SJSA1 (cell line): ENCODE data around the gene SNTG2. TPM values are rescaled to one million over a fixed set of nuclear protein-coding genes. Genes with fewer than 3 reads are reported as not detected.

ENCODE experiments used
- DNase-seq, 2 experiments: peaks; one replicate each; pipeline ENCODE4 v3.0.0-alpha.2; 2015 to 2020; ENCODE audit warnings: low spot score in 2 of 2, low read depth in 1 of 2
- H3K27ac ChIP-seq: fragments of 250-450 bp; sonication (Bioruptor Pico); 2 replicates; pipeline ENCODE4 v1.5.1; 2020; ENCODE audit warnings: mild to moderate bottlenecking, moderate library complexity
- H3K27me3 ChIP-seq: fragments of 250-450 bp; sonication (Bioruptor Pico); replicated peaks from 2 replicates; pipeline ENCODE4 v1.5.1; 2020; ENCODE audit warnings: mild to moderate bottlenecking, moderate library complexity
- H3K36me3 ChIP-seq: fragments of 250-450 bp; sonication (Bioruptor Pico); 2 replicates; pipeline ENCODE4 v1.5.1; 2020; ENCODE audit warnings: mild to moderate bottlenecking
- H3K4me1 ChIP-seq: fragments of 250-450 bp; sonication (Bioruptor Pico); replicated peaks from 2 replicates; pipeline ENCODE4 v1.6.1; 2021; ENCODE audit warnings: mild to moderate bottlenecking
- H3K4me3 ChIP-seq: fragments of 250-450 bp; sonication (Bioruptor Pico); 2 replicates; pipeline ENCODE4 v1.5.1; 2020; ENCODE audit warnings: mild to moderate bottlenecking
- H3K9me3 ChIP-seq: fragments of 250-450 bp; sonication (Bioruptor Pico); replicated peaks from 2 replicates; pipeline ENCODE4 v1.5.1; 2020; ENCODE audit warnings: mild to moderate bottlenecking
- total RNA-seq: library from RNA; depleted of rRNA; stranded (reverse); fragments of >200 nt; shearing (Covaris generic); gene quantifications from 2 replicates; pipeline ENCODE4 v1.2.3, GENCODE V29; 2014

The SNTG2 gene
- total RNA-seq, 1 experiment from 2014 or later: 8.7 TPM

- DNase-seq: no peak
- H3K36me3 ChIP-seq: no peaks in the 10 kb centered on the region; the same call in 1 of the 2 replicates
- no peaks in the 10 kb centered on the region for H3K27me3 ChIP-seq
- H3K4me3 ChIP-seq: no peak overlapping the region
- H3K4me1 ChIP-seq: peaks cover 10% of the 10 kb centered on the region
- no peak overlapping the region for H3K27ac ChIP-seq
- H3K9me3 ChIP-seq: peaks cover 5% of the 10 kb centered on the region
These were observed 94.5 kb downstream of the SNTG2 start for GRCh38 chr2:1045109-1045508.

DNA sequence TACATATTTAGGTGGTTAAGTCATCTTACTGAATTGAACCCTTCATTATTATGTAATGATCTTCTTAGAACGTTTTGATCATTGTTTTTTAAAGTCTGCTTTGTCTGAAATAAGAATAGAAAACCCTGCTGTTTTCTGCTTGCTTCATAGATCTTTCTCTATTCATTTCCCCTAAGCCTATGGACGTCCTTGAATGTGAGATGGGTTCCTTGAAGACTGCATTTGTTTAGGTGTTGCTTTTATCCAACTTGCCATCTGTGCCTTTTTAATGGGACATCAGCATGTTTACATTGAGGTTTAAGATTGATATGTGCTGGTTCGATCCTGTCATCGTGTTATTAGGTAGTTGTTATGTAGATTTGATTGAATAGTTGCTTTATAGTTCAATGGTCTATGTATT lies 95.4 kb downstream of the SNTG2 start:
- Histone ChIP-seq H3K4me3 (no peak overlapping the region), H3K36me3 (no peaks in the 10 kb centered on the region; the same call in 1 of the 2 replicates), H3K27ac (no peak overlapping the region), H3K27me3 (no peaks in the 10 kb centered on the region), H3K4me1 (peaks cover 10% of the 10 kb centered on the region), H3K9me3 (peaks cover 5% of the 10 kb centered on the region)
- DNase-seq: no peak

- Histone ChIP-seq H3K9me3 (peaks cover 5% of the 10 kb centered on the region), H3K4me1 (peaks cover 18% of the 10 kb centered on the region), H3K4me3 (no peak overlapping the region), H3K27me3 (no peaks in the 10 kb centered on the region), H3K36me3 (no peaks in the 10 kb centered on the region; the same call in 1 of the 2 replicates), H3K27ac (no peak overlapping the region)
- DNase-seq: no peak
These were observed 96.8 kb downstream of the SNTG2 start for GRCh38 chr2:1047485-1047884.

GRCh38 chr2:1049691-1050090 lies 99.0 kb downstream of the SNTG2 start:
- peaks cover 5% of the 10 kb centered on the region for H3K9me3 ChIP-seq
- H3K27ac ChIP-seq: no peak overlapping the region
- H3K4me1 ChIP-seq: peaks cover 39% of the 10 kb centered on the region
- H3K4me3 ChIP-seq: no peak overlapping the region
- no peaks in the 10 kb centered on the region; the same call in 1 of the 2 replicates for H3K36me3 ChIP-seq
- peak in 1 of 2 experiments; percentile 21 for DNase-seq
- H3K27me3 ChIP-seq: no peaks in the 10 kb centered on the region

GRCh38 chr2:1051075-1051474 lies 100.4 kb downstream of the SNTG2 start:
- Histone ChIP-seq H3K36me3 (no peaks in the 10 kb centered on the region; the same call in none of the 2 replicates), H3K9me3 (peaks cover 5% of the 10 kb centered on the region), H3K4me3 (no peak overlapping the region), H3K27ac (no peak overlapping the region), H3K27me3 (no peaks in the 10 kb centered on the region), H3K4me1 (peaks cover 52% of the 10 kb centered on the region)
- no peak for DNase-seq

GRCh38 chr2:1052771-1053191 lies 102.1 kb downstream of the SNTG2 start:
- H3K27ac ChIP-seq: peak overlapping the region; percentile 34
- peaks cover 52% of the 10 kb centered on the region for H3K4me1 ChIP-seq
- H3K27me3 ChIP-seq: no peaks in the 10 kb centered on the region
- no peaks in the 10 kb centered on the region; the same call in 1 of the 2 replicates for H3K36me3 ChIP-seq
- no peak overlapping the region for H3K4me3 ChIP-seq
- H3K9me3 ChIP-seq: peaks cover 3% of the 10 kb centered on the region; the same call in 1 of the 2 replicates
- DNase-seq: peak in 1 of 2 experiments; percentile 42

DNA sequence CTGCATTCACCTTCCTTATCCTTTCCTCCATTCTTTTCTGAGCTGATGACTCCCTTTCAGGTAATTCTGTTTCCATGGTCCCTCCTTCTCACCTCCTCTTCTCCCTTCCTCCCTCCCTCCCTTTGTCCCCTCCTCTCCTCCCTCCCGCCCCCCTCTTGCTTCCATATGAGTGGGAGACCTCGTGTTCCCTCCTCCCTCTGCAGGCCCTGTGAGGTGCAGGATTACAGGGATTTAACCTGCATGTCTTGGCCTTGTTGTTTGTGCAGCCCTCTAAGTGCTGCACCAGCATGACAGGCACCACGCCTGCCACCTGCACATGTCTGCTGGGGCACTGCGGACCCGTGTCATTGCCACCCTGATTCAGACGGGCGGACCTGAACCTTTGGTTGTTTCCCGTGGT lies 103.1 kb downstream of the SNTG2 start:
- Histone ChIP-seq H3K27ac (no peak overlapping the region), H3K4me1 (peaks cover 52% of the 10 kb centered on the region), H3K27me3 (no peaks in the 10 kb centered on the region), H3K36me3 (no peaks in the 10 kb centered on the region; the same call in 1 of the 2 replicates), H3K4me3 (no peak overlapping the region), H3K9me3 (no peaks in the 10 kb centered on the region)
- no peak for DNase-seq

GRCh38 chr2:1054399-1054798 lies 103.8 kb downstream of the SNTG2 start:
- no peaks in the 10 kb centered on the region for H3K9me3 ChIP-seq
- H3K4me1 ChIP-seq: peaks cover 49% of the 10 kb centered on the region
- no peaks in the 10 kb centered on the region for H3K27me3 ChIP-seq
- H3K27ac ChIP-seq: peak overlapping the region; percentile 88
- no peaks in the 10 kb centered on the region; the same call in 1 of the 2 replicates for H3K36me3 ChIP-seq
- H3K4me3 ChIP-seq: no peak overlapping the region
- no peak for DNase-seq

GRCh38 chr2:1055014-1055595 lies 104.5 kb downstream of the SNTG2 start:
- Histone ChIP-seq H3K4me1 (peaks cover 42% of the 10 kb centered on the region), H3K36me3 (no peaks in the 10 kb centered on the region; the same call in 1 of the 2 replicates), H3K9me3 (no peaks in the 10 kb centered on the region), H3K27me3 (no peaks in the 10 kb centered on the region), H3K27ac (peak overlapping the region; percentile 88), H3K4me3 (no peak overlapping the region)
- peak; percentile 75 to 79 for DNase-seq

DNA sequence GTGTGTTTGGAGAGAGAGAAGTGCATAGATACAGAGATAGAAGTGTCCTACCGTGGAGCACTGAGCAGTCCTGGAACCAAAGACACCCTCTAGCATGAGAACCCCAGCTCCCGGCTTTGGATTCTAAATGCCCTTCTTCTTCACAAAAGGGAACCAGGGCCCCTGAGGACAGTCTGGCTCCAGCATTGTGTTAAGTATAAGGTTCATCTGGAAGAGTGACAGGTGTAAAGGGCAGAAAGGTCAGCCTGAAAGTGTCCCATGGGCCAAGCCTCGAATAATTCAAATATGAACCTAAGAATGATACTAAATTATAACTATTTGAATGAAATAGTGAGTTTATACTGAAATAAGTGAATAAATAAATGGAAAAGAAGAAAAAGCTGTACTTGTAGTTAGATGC lies 109.7 kb downstream of the SNTG2 start:
- Histone ChIP-seq H3K4me1 (peaks cover 6% of the 10 kb centered on the region), H3K9me3 (no peaks in the 10 kb centered on the region), H3K27me3 (no peaks in the 10 kb centered on the region), H3K36me3 (no peaks in the 10 kb centered on the region; the same call in 1 of the 2 replicates), H3K4me3 (no peak overlapping the region), H3K27ac (no peak overlapping the region)
- no peak for DNase-seq

GRCh38 chr2:1060987-1061386 lies 110.3 kb downstream of the SNTG2 start:
- Histone ChIP-seq H3K4me3 (no peak overlapping the region), H3K27ac (no peak overlapping the region), H3K4me1 (peaks cover under 1% of the 10 kb centered on the region), H3K27me3 (no peaks in the 10 kb centered on the region), H3K36me3 (no peaks in the 10 kb centered on the region), H3K9me3 (no peaks in the 10 kb centered on the region)
- no peak for DNase-seq

GRCh38 chr2:1068241-1068640 lies 117.6 kb downstream of the SNTG2 start:
- Histone ChIP-seq H3K4me1 (no peaks in the 10 kb centered on the region), H3K27ac (no peak overlapping the region), H3K27me3 (no peaks in the 10 kb centered on the region), H3K36me3 (no peaks in the 10 kb centered on the region), H3K9me3 (no peaks in the 10 kb centered on the region), H3K4me3 (no peak overlapping the region)
- DNase-seq: no peak

DNA sequence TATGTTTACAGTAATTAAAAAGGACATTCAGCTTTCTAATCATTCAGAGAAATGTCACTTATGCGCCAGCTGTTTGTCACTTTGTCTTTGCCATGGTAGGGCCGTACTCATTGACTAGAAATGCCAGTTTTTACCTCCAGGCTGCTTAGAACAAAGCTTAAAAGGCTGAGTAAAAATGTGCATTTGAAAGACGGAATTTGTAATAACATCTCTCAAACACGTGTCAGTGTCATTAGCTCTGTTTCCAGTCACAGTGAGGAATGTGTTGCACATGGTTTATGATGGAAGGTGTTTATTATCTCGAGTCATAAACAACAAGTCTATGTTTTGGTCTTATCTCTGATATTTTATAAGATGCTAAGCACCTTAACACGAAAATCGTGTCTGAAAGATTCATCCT lies 118.2 kb downstream of the SNTG2 start:
- Histone ChIP-seq H3K27ac (no peak overlapping the region), H3K27me3 (no peaks in the 10 kb centered on the region), H3K4me1 (no peaks in the 10 kb centered on the region), H3K4me3 (no peak overlapping the region), H3K9me3 (no peaks in the 10 kb centered on the region), H3K36me3 (no peaks in the 10 kb centered on the region)
- DNase-seq: no peak

DNA sequence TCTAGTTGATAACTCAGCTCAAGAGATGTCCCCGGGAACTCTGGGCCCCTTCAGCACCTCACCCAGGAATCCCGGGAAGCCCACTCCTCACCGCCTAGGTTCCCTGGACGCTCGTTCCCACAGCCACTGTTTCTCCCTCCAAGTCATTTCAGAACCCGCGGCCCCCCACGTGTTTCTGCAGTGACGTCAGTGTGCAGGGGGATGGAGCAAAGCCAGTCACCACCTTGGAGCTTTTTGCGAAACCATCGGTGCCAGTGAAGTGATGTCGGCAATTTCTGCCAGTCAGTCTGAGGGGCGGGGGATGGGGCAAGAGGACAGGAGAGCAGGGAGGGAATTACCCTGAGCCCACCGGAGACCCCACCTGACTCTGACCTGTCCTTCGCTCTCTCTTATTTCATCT lies 119.2 kb downstream of the SNTG2 start:
- H3K36me3 ChIP-seq: no peaks in the 10 kb centered on the region
- no peak overlapping the region for H3K4me3 ChIP-seq
- no peaks in the 10 kb centered on the region for H3K27me3 ChIP-seq
- DNase-seq: no peak
- no peaks in the 10 kb centered on the region for H3K4me1 ChIP-seq
- H3K9me3 ChIP-seq: no peaks in the 10 kb centered on the region
- no peak overlapping the region for H3K27ac ChIP-seq

DNA sequence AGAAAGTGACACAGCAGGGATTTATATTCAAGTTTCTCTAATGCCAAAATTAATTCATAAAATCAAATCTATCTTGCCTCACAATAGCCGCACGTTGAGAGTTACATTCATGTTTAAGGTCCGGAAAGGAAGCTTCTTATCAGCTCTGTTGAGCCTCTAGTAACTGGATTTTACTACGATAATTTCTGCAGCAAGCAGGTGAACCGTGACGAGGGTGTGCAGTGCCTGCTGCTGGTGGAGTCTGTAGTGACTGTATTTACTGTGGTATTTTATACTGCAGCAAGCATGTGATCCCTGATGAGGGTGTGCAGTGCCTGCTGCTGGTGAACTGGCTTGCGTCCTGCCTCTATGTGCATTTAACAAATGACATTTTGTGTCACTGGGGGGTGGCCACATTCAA lies 120.0 kb downstream of the SNTG2 start:
- no peak for DNase-seq
- no peaks in the 10 kb centered on the region for H3K9me3 ChIP-seq
- H3K4me3 ChIP-seq: no peak overlapping the region
- H3K27me3 ChIP-seq: no peaks in the 10 kb centered on the region
- H3K4me1 ChIP-seq: no peaks in the 10 kb centered on the region
- H3K36me3 ChIP-seq: no peaks in the 10 kb centered on the region
- no peak overlapping the region for H3K27ac ChIP-seq
